ENCODE results near the gene CHURC1. TPM values are rescaled to one million over a fixed set of nuclear protein-coding genes. Genes with fewer than 3 reads are reported as not detected.
A peak's percentile ranks its signal among the peaks of the same experiment; 100 is the strongest.

The CHURC1 gene
- total and polyA plus RNA-seq, 2 of the 13 experiments (the other 11 are each of a cell fraction or from before 2014, with no cell fraction given) = 41.1 to 74.4 TPM

DNA sequence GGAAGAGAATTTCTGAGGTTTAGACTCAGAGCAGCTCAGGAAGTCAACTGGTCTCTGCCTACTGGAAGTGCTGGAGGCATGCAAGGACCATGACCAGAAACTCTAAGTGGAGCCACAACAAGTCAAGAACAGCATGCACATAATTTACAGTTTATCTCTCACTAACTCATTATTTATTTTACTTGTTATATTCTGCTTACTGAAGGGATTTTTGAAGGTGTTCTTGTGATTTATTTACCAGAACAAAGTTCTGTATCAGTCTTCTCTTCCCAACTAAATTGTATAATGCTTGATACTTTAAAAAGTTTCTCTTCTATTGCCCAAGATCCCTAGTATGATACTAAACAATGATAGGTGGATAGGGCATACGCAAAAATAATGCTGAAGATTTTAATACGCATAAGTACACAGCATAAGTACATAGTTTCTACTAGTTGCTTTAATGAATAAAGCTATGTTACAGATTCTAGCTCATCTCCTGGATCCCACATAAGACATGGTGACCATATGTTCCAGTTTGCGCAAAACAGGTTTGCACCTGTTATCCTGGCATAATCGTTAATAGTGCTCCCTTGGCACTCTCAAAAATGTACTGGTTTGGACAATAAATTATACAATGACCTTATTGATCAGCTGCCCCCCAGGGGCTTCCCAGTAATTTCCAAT lies 22.9 kb upstream of the CHURC1 start:
- H3K9me3 ChIP-seq (ENCODE audit: low read length) = no peaks in the 10 kb centered on the region
- in situ Hi-C loops (cut with HindIII; ENCODE audit: extremely low pct_ligation_motif_present, low pct_unique_long_range_greater_than_20kb) (loop anchor here (5.0 to 25.0 kb wide), 2 partner anchors 69 to 229 kb away; no protein-coding TSS in a partner anchor), intact Hi-C loops (cut with micrococcal nuclease; ENCODE audit: unreplicated experiment) (loop anchor here (5.0 kb wide), 4 partner anchors 69 to 219 kb away; no protein-coding TSS in a partner anchor)
- POLR2A ChIA-PET = interaction anchor here (1.0 to 1.7 kb wide), 2 partner anchors 68 to 96 kb away, joined by 3 to 4 read pairs; partner anchors contain the start of gene FNTB
- H3K4me2 ChIP-seq (ENCODE audit: low read depth, low read length) = no peak overlapping the region
- no peak for FAIRE-seq
- H3K27me3 ChIP-seq (ENCODE audit: control insufficient read depth in 1 of 2, insufficient read depth in 2 of 2, low read length in 2 of 2) = no peaks in the 10 kb centered on the region
- H3K4me1 ChIP-seq (ENCODE audit: insufficient read depth, low read length) = no peaks in the 10 kb centered on the region
- TF ChIP-seq MAFK (conservative IDR thresholded peaks at IDR 0.05 in 1 of 2, IDR thresholded peaks at IDR 0.05 in 1 of 2; ENCODE audit: low read length in 2 of 2) (peak; percentile 5 to 54; a peak in 2 of 4 replicates), NR2F1 (CRISPR knock-in tag; IDR thresholded peaks at IDR 0.05) (no peak)
- H3K36me3 ChIP-seq (replicated peaks in 1 of 2; ENCODE audit: control insufficient read depth in 1 of 2, insufficient read depth in 2 of 2, low read length in 2 of 2) = no peaks in the 10 kb centered on the region
- ATAC-seq = no peak
- no peaks in the 10 kb centered on the region for H4K20me1 ChIP-seq (ENCODE audit: insufficient read depth, low read length)
- BruUV-seq (replicated peaks) = no TSS peak
- H3K4me3 ChIP-seq (replicated peaks in 1 of 3; ENCODE audit: insufficient read depth in 1 of 3, low read depth in 2 of 3, low read length in 3 of 3) = no peak overlapping the region
- no peak overlapping the region for H3K27ac ChIP-seq (ENCODE audit: extremely low read length, insufficient read depth, low read length)
- H2AFZ ChIP-seq (ENCODE audit: low read length) = no peak overlapping the region
- no peak for DNase-seq (ENCODE audit: low spot score)
- H3K9ac ChIP-seq (ENCODE audit: insufficient read depth, low read depth, low read length) = no peak overlapping the region
- H3K79me2 ChIP-seq (ENCODE audit: insufficient read depth, low read length) = no peaks in the 10 kb centered on the region
- CTCF ChIA-PET (ENCODE audit: low intra/inter-chr PET ratio, low total read pairs) = interaction anchor here (0.8 to 2.2 kb wide), 5 partner anchors 68 to 220 kb away, joined by 4 to 21 read pairs (median 6); no protein-coding TSS in a partner anchor
- 46% methylated on average over 4 of the region's 4 CpGs for WGBS (ENCODE audit: low lambda C conversion rate)

DNA sequence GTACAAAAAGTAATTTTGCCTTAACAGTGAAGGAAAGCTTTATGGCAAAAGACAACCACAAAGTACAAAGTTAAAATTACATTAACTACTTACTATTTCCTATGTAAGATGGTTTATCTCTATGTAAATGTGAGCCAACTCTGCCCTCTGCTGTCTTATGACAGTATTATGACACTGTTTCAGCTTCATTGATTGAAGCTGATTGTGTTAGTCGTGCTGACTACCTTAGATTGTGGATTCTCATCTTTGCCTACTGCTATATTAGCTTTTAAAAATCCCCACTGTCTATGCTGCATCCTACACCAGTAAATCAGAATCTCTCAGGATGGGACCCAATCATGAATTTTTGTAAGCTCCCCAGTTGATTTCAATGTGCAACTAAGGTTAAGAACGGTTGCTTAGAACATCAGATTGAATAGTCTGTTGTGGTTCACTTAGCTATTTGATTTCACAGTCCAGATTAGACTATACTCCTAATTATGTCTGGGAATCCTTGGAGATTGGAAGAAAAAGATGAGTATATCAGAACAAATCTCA lies 22.3 kb upstream of the CHURC1 start:
- peak; percentile 85 for TF ChIP-seq STAG1 (CRISPR knock-in tag; IDR thresholded peaks at IDR 0.05)
- no peak for TF ChIP-seq SIN3A (IDR thresholded peaks at IDR 0.05; ENCODE audit: borderline replicate concordance, low read depth, low read length)
- TF ChIP-seq SMC3 (IDR thresholded peaks at IDR 0.05; ENCODE audit: low read length) = peak; percentile 71
- TF ChIP-seq NCOA5 (CRISPR knock-in tag; IDR thresholded peaks at IDR 0.05) = no peak
- no peak for TF ChIP-seq ZMYM4 (CRISPR knock-in tag; IDR thresholded peaks at IDR 0.05)
- TF ChIP-seq RAD21 (CRISPR knock-in tag; IDR thresholded peaks at IDR 0.05) = peak; percentile 51; the same call in 1 of the 2 replicates
- peak; percentile 76 for TF ChIP-seq CTCF (CRISPR knock-in tag; IDR thresholded peaks at IDR 0.05)
- WGBS (ENCODE audit: low lambda C conversion rate) = 6% methylated on average over 2 of the region's 2 CpGs
- ChIA-PET CTCF (ENCODE audit: low intra/inter-chr PET ratio, low total read pairs) (interaction anchor here (0.8 to 2.2 kb wide), 6 partner anchors 69 to 220 kb away, joined by 4 to 21 read pairs (median 6); no protein-coding TSS in a partner anchor), POLR2A (interaction anchor here (1.0 to 1.7 kb wide), 2 partner anchors 69 to 95 kb away, joined by 3 to 4 read pairs; partner anchors contain the start of gene FNTB)
- H3K79me2 ChIP-seq (ENCODE audit: insufficient read depth, low read length) = no peaks in the 10 kb centered on the region
- no peaks in the 10 kb centered on the region for H3K4me1 ChIP-seq (ENCODE audit: insufficient read depth, low read length)
- H3K36me3 ChIP-seq (replicated peaks in 1 of 2; ENCODE audit: control insufficient read depth in 1 of 2, insufficient read depth in 2 of 2, low read length in 2 of 2) = no peaks in the 10 kb centered on the region
- no peak overlapping the region for H3K9ac ChIP-seq (ENCODE audit: insufficient read depth, low read depth, low read length)
- no peaks in the 10 kb centered on the region for H4K20me1 ChIP-seq (ENCODE audit: insufficient read depth, low read length)
- peak; percentile 87 for ATAC-seq
- H3K4me2 ChIP-seq (ENCODE audit: low read depth, low read length) = no peak overlapping the region
- in situ Hi-C loops (cut with HindIII; ENCODE audit: extremely low pct_ligation_motif_present, low pct_unique_long_range_greater_than_20kb) = loop anchor here (5.0 to 25.0 kb wide), 2 partner anchors 70 to 230 kb away; no protein-coding TSS in a partner anchor
- no peaks in the 10 kb centered on the region for H3K9me3 ChIP-seq (ENCODE audit: low read length)
- H2AFZ ChIP-seq (ENCODE audit: low read length) = no peak overlapping the region
- peak; percentile 56 for DNase-seq (ENCODE audit: low spot score)
- no TSS peak for BruUV-seq (replicated peaks)
- FAIRE-seq = peak; percentile 37
- intact Hi-C loops (cut with micrococcal nuclease; ENCODE audit: unreplicated experiment) = loop anchor here (5.0 kb wide), 4 partner anchors 70 to 220 kb away; no protein-coding TSS in a partner anchor
- H3K27ac ChIP-seq (ENCODE audit: extremely low read length, insufficient read depth, low read length) = no peak overlapping the region
- H3K27me3 ChIP-seq (ENCODE audit: control insufficient read depth in 1 of 2, insufficient read depth in 2 of 2, low read length in 2 of 2) = no peaks in the 10 kb centered on the region
- no peak overlapping the region for H3K4me3 ChIP-seq (replicated peaks in 1 of 3; ENCODE audit: insufficient read depth in 1 of 3, low read depth in 2 of 3, low read length in 3 of 3)
